HepG2 (cell line): ENCODE results near the gene MBD3. TPM values are rescaled to one million over a fixed set of nuclear protein-coding genes. Genes with fewer than 3 reads are reported as not detected.

ENCODE experiments used
- ATAC-seq: fragments of 200-7000 bp; cut with Tn5 transposase; 3 replicates; pipeline ENCODE4 v1.9.1; 2020; ENCODE audit warnings: mild to moderate bottlenecking, moderate library complexity
- BruUV-seq: library from RNA; stranded (reverse); fragments of 400-500 nt; replicated peaks from 2 replicates; lab custom pipeline; 2021; lab: Mats Ljungman, UMichigan
- CTCF ChIA-PET: fragments of 300-600 bp; formaldehyde crosslinking; extraction: SDS; loops from one replicate; lab custom pipeline; 2021; ENCODE audit warnings: low total read pairs, inconsistent platforms, low intra/inter-chr PET ratio; lab: Yijun Ruan, JAX
- POLR2A ChIA-PET: fragments of 350-600 bp; sonication (Branson Sonifier 250); formaldehyde crosslinking; loops from one replicate; lab custom pipeline; 2020; ENCODE audit warnings: antibody characterized with exemption, inconsistent platforms; lab: Yijun Ruan, JAX
- DNase-seq: peaks from one replicate; pipeline ENCODE4 v3.0.0-alpha.2; 2015; ENCODE audit warnings: low spot score
- FAIRE-seq: peaks from 3 replicates; lab custom pipeline; 2011; peaks lifted over from hg19 to GRCh38; lab: Jason Lieb, UNC
- H2AFZ ChIP-seq: one replicate; pipeline ENCODE4 v1.6.1; 2011; ENCODE audit warnings: low read length, inconsistent platforms
- H3K27ac ChIP-seq: fragments of 300-600 bp; 3 replicates; pipeline ENCODE4 v1.8.0; 2011; ENCODE audit warnings: mixed run types, mild to moderate bottlenecking, mixed read lengths, low read length, inconsistent platforms; ENCODE audit not compliant: insufficient read depth; ENCODE audit errors: extremely low read length
- H3K27me3 ChIP-seq, 2 experiments: fragments of 200-600 bp in 1 of 2; 2 replicates in 1 of 2; 3 replicates in 1 of 2; pipeline versions ENCODE4 v1.6.0 to v1.8.0; 2011; ENCODE audit warnings: low read length in 2 of 2, mild to moderate bottlenecking in 2 of 2, moderate library complexity in 2 of 2, inconsistent platforms in 1 of 2; ENCODE audit not compliant: insufficient read depth in 2 of 2, control insufficient read depth in 1 of 2
- H3K36me3 ChIP-seq, 2 experiments: fragments of 200-600 bp in 1 of 2; replicated peaks in 1 of 2; 2 replicates in 1 of 2; 3 replicates in 1 of 2; pipeline versions ENCODE4 v1.5.1 to v1.8.0; 2011; ENCODE audit warnings: low read length in 2 of 2, inconsistent platforms in 1 of 2; ENCODE audit not compliant: insufficient read depth in 2 of 2, control insufficient read depth in 1 of 2
- H3K4me1 ChIP-seq: 2 replicates; pipeline ENCODE4 v1.5.1; 2012; ENCODE audit warnings: low read length, inconsistent platforms; ENCODE audit not compliant: insufficient read depth
- H3K4me2 ChIP-seq: 2 replicates; pipeline ENCODE4 v1.6.0; 2011; ENCODE audit warnings: low read depth, low read length, inconsistent platforms
- H3K4me3 ChIP-seq, 3 experiments: fragments of 200-600 bp in 1 of 3; sonication (generic), shearing (Covaris generic) in 1 of 3; replicated peaks in 1 of 3; 2 replicates each; pipeline ENCODE4 v1.5.1; 2011 to 2016; ENCODE audit warnings: low read length in 3 of 3, inconsistent platforms in 2 of 3, low read depth in 2 of 3, mild to moderate bottlenecking in 2 of 3, control low read depth in 1 of 3, mixed read lengths in 1 of 3; ENCODE audit not compliant: insufficient read depth in 1 of 3
- H3K79me2 ChIP-seq: one replicate; pipeline ENCODE4 v1.6.1; 2011; ENCODE audit warnings: low read length, inconsistent platforms; ENCODE audit not compliant: insufficient read depth
- H3K9ac ChIP-seq: 2 replicates; pipeline ENCODE4 v1.6.0; 2011; ENCODE audit warnings: mild to moderate bottlenecking, low read depth, low read length, inconsistent platforms; ENCODE audit not compliant: insufficient read depth
- H3K9me3 ChIP-seq: 2 replicates; pipeline ENCODE4 v1.5.1; 2012; ENCODE audit warnings: mild to moderate bottlenecking, low read length
- H4K20me1 ChIP-seq: 2 replicates; pipeline ENCODE4 v1.6.0; 2011; ENCODE audit warnings: inconsistent platforms, mild to moderate bottlenecking, low read length, moderate library complexity; ENCODE audit not compliant: insufficient read depth
- ARID3A ChIP-seq: IDR thresholded peaks from 2 replicates; pipeline ENCODE4 v1.6.1; 2012; ENCODE audit warnings: low read depth, low read length, improper control_type of control experiment
- BCL6 ChIP-seq: IDR thresholded peaks from 2 replicates; pipeline ENCODE4 v1.6.1; 2016; ENCODE audit warnings: missing genetic modification reagents, missing compliant biosample characterization
- CEBPG ChIP-seq: IDR thresholded peaks from 2 replicates; pipeline ENCODE4 v1.6.1; 2016
- SATB2 ChIP-seq: sonication (generic); formaldehyde crosslinking; IDR thresholded peaks from 2 replicates; pipeline ENCODE4 v1.5.0; 2020; ENCODE audit warnings: missing genetic modification reagents
- ZBTB33 ChIP-seq: sonication (generic); formaldehyde crosslinking; IDR thresholded peaks from 2 replicates; pipeline ENCODE4 v1.4.0; 2020; ENCODE audit warnings: missing genetic modification reagents
- ZNF543 ChIP-seq: sonication (generic); formaldehyde crosslinking; IDR thresholded peaks from 2 replicates; pipeline ENCODE4 v1.4.0; 2020; ENCODE audit warnings: mild to moderate bottlenecking, missing genetic modification reagents
- ZSCAN31 ChIP-seq: sonication (generic); formaldehyde crosslinking; IDR thresholded peaks from 2 replicates; pipeline ENCODE4 v1.5.0; 2020; ENCODE audit warnings: low read depth, mild to moderate bottlenecking, missing genetic modification reagents
- WGBS: methylation state at CpG from one replicate; pipeline ENCODE4 v1.1.6; 2017; ENCODE audit warnings: low lambda C conversion rate; 5-methylcytosine and 5-hydroxymethylcytosine counted together
- in situ Hi-C: cut with HindIII; loops from 2 replicates; pipeline ENCODE4 v1.10.0; 2017; ENCODE audit warnings: low pct_unique_long_range_greater_than_20kb; ENCODE audit not compliant: extremely low pct_ligation_motif_present
- intact Hi-C: fragments of 100-400 bp; cut with micrococcal nuclease; formaldehyde crosslinking; loops from one replicate; pipeline ENCODE4 v1.10.0; 2022; ENCODE audit not compliant: unreplicated experiment
- polyA plus RNA-seq, 8 experiments: library from polyadenylated mRNA; depleted of rRNA in 3 of 8; stranded (reverse) in 7 of 8; unstranded in 1 of 8; fragments of >200 nt; fragmentation: Illumina TruSeq in 4 of 8; extraction: Trizol in 4 of 8; gene quantifications; 2 replicates each; pipeline versions ENCODE4 v1.2.1 to v1.2.3, GENCODE V29; 2011 to 2016; ENCODE audit warnings: low read depth in 4 of 8, missing spikeins in 1 of 8, mixed read lengths in 1 of 8; ENCODE audit not compliant: insufficient read depth in 1 of 8
- total RNA-seq, 5 experiments: library from RNA; depleted of rRNA; stranded (reverse); fragments of >200 nt; fragmentation: Illumina TruSeq; extraction: Trizol; gene quantifications; 2 replicates each; pipeline ENCODE4 v1.2.3, GENCODE V29; 2016; ENCODE audit warnings: low read depth in 1 of 5

The MBD3 gene
- total and polyA plus RNA-seq, 2 of the 13 experiments (the other 11 are each of a cell fraction or from before 2014, with no cell fraction given): 21.2 to 76.9 TPM

- H3K79me2 ChIP-seq: peaks cover 41% of the 10 kb centered on the region
- intact Hi-C loops: no loop called here
- DNase-seq (no peak), ATAC-seq (no peak), FAIRE-seq (no peak)
- no peak overlapping the region for H2AFZ ChIP-seq
- H3K9me3 ChIP-seq: no peaks in the 10 kb centered on the region
- H3K4me3 ChIP-seq: no peak overlapping the region
- 95% methylated on average over 21 of the region's 21 CpGs for WGBS
- peaks cover 12 to 25% of the 10 kb centered on the region in 2 experiments for H3K36me3 ChIP-seq
- CTCF ChIA-PET: no interaction called here
- in situ Hi-C loops: no loop called here
- 0 out of 2 replicates have a peak, but pooled peaks have one; percentile 26 for TF ChIP-seq CEBPG (CRISPR knock-in tag)
- no peak for TF ChIP-seq SATB2 (CRISPR knock-in tag)
- H3K4me1 ChIP-seq: peaks cover 32% of the 10 kb centered on the region
- POLR2A ChIA-PET: interaction anchor here (2.7 kb wide), 1 partner anchor 9 kb away, joined by 22 read pairs; the partner anchor contains the start of gene MBD3
- H3K27me3 ChIP-seq: no peaks in the 10 kb centered on the region; a peak in 2 of 5 replicates
- H3K4me2 ChIP-seq: no peak overlapping the region
- no TSS peak for BruUV-seq
- peaks cover 5% of the 10 kb centered on the region; the same call in 1 of the 2 replicates for H4K20me1 ChIP-seq
- H3K9ac ChIP-seq: no peak overlapping the region
- no peak overlapping the region for H3K27ac ChIP-seq
Observed at GRCh38 chr19:1602091-1602707, 9.5 kb upstream of the MBD3 start.

GRCh38 chr19:1601613-1602064 lies 9.0 kb upstream of the MBD3 start:
- peaks cover 27% of the 10 kb centered on the region for H3K4me1 ChIP-seq
- in situ Hi-C loops (no loop called here), intact Hi-C loops (no loop called here)
- DNase-seq (no peak), ATAC-seq (no peak), FAIRE-seq (no peak)
- H3K27ac ChIP-seq: no peak overlapping the region
- CTCF ChIA-PET: no interaction called here
- POLR2A ChIA-PET: interaction anchor here (0.7 to 2.7 kb wide), 2 partner anchors 9 to 10 kb away, joined by 3 to 22 read pairs; partner anchors contain the start of gene MBD3
- no peaks in the 10 kb centered on the region for H3K9me3 ChIP-seq
- no TSS peak for BruUV-seq
- H3K79me2 ChIP-seq: peaks cover 41% of the 10 kb centered on the region
- H3K27me3 ChIP-seq: no peaks in the 10 kb centered on the region; a peak in 2 of 5 replicates
- H2AFZ ChIP-seq: no peak overlapping the region
- peaks cover 5% of the 10 kb centered on the region; the same call in 1 of the 2 replicates for H4K20me1 ChIP-seq
- H3K4me2 ChIP-seq: no peak overlapping the region
- H3K36me3 ChIP-seq: peaks cover 13 to 26% of the 10 kb centered on the region in 2 experiments
- H3K4me3 ChIP-seq: no peak overlapping the region
- no peak for TF ChIP-seq BCL6 (CRISPR knock-in tag)
- 0 out of 2 replicates have a peak, but pooled peaks have one; percentile 25 for TF ChIP-seq ARID3A
- TF ChIP-seq ZNF543 (CRISPR knock-in tag): no peak
- peak; percentile 49; the same call in 1 of the 2 replicates for TF ChIP-seq ZBTB33
- TF ChIP-seq ZSCAN31: no peak
- TF ChIP-seq, all 625 proteins: peak for 2
- no peak overlapping the region for H3K9ac ChIP-seq
- over 99% methylated on average over 14 of the region's 14 CpGs for WGBS
